GM21825 (cell line): ENCODE measurements around the gene GP2.

Experiments used
- ATAC-seq: cut with Tn5 transposase; IDR thresholded peaks from one replicate; pipeline ENCODE4 v1.9.1; 2021; ENCODE audit warnings: mild to moderate bottlenecking, moderate library complexity; ENCODE audit not compliant: unreplicated experiment

GP2 gene

DNA sequence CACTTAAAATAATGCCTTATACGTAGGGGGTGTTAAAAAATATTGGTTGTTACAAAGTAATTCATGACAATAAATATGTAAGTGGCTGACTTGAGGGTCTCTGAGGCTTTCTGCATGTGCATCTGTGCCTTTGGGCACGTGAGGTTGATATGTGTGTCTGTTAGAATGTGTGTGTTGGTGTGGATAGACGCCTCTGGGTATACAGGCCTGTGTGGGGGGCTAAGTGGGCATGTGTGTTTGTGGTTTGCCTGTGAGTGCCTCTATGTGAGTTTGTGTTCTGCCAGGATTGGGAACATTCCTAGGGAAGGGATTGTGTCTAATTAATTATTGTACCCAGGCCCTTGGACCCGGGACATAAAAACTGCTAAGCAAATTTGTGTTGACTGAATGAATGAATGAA is 19.0 kb downstream of the GP2 start:
- ATAC-seq, result no peak

DNA sequence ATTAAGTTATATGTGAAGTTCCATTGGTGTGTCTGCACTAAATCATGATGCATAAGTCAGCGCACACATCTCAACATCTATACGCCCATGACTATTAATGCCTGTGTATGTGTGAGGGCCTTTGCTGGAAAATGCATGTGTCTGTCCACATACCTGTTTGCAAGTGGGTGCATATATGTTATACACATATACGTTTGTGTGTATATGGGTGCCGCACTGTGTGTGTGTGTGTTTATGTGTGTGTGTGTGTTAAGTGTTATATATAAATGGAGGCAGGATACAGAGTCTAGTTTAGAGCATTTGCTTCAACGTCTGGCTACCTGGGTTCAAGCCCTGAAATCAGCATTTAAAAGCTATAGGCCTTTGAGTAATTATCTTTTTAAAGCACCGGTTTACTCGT is 19.5 kb downstream of the GP2 start:
- no peak for ATAC-seq

DNA sequence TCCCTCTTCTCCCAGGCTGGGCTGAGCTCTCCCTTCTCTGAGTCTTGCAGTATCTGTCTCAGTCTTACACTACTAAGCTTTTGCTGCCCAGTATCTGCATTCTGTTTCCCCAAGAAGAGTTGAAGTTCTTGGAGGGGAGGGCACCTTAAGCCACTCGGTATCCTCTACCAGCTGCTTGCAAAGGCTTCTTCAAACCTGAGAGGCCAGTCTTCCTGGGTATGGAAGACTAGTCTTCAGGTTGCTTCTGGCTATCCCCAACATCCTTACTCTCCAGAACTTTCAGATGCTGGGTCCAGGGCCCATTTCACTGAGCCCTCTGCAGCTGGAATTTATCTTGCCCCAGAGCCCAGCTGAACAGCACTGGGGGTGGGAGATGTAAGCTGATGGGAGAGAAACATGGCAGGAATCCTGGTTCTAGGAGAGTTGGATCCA is 20.1 kb downstream of the GP2 start:
- ATAC-seq, result no peak

DNA sequence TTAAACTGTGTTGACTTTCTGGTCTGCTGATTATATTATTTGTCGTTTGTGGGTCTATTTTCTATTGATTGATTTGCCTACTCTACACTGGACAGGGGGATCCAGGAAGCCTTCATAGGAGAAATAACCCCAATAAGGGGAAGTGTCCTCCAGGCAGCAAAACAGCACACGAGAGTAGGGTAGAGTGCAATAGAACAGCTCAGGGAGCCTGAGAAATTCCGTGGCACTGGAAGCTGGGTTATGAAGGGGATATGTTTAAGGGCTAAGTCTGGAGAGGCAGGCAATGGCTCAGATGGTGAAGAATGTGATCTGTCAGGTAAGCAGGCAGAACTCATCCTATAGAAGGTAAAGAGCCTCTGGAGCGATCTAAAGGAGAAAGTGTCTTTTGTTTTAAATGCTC is 20.9 kb downstream of the GP2 start:
- ATAC-seq, result no peak

DNA sequence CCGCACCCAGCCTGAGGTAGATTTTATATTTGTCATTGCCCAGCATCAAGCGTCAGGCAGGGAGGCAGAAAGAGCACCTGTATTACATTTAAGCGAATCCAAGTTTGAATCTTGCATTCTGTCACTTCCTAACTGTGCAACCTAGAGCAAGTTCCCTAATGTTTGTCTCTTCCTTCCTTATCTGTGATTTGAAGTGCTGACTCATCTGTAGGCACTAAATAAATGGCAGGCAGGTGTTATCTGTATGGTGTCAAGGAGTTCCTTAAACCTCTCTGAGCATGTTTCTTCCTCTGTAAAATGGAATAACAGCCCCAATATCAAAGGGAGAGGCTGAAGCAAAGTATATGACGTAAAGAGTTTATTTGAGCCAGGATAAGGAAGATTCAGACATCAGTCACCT is 24.3 kb downstream of the GP2 start:
- no peak for ATAC-seq

DNA sequence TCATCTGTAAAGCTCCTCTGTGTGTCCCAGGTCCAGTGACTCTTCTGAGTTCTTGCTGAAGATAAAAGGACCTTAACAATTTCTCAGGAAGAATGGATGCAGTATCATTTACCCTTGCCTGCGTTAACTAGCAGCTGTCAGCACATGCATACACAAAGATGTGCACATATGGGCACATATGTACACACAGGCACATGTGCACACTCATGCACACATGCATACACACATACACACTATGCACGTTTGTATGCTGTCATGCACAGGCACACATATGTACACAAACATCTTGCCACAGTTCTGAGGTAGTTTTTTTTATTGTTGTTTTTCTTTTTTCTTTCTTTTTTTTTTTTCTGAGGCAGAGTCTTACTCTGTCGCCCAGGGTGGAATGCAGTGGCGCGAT is 24.9 kb downstream of the GP2 start:
- no peak for ATAC-seq

DNA sequence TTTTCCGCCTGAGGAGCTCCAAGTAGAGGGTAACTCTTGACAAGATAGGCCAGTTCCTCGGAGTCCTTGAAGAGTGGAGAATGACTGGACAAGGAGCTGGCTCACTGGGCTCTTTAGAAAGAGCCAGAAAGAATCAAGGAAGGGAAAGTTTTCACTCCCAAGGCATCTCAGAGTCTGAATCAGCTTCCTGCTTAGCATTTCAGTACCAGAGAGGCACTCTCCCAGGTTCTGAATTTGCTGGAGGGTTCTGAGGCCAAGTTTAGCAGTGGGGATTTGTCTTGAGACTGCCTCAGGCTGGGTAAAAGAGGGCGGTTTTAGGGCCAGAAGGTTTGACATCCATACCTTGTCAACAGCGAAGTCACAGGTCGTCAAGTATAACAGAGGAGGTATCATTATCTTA is 25.5 kb downstream of the GP2 start:
- no peak for ATAC-seq

DNA sequence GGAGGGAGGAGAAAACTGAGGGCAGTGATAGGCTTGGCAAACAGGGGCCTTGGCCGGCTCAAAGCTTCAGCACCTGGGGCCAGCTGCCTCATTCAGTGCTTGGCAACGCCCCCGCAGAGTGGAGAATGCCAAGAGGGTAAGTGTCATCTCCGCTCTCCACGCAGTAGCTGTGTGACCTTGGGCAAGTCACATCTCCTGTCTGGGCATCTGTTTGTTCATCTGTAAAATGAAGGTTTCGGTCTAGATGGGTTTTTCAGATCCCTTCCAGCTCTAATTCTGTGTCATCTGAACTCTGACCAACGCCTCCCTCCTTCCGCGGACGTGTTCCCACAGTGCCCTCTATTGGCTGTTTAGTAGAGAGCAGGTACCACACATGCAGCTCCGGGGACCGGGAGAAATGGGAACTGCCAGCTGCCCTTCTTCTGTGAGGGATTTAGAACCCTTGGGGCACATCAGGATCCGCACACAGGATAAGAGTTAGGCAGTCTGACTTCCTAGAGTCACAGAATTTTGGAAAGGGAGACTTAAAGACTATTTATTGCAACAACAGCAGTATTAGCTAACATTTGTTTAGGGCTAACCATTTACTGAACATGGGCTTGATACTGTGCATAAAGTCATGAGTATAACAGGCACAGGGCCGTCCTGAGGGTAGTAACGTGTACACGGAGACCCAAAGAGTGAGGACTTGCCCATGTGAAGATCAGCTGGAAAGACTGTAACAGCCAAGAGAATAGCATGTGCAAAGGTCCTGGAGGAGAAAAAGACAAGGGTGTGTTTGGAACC is 26.8 kb downstream of the GP2 start:
- no peak for ATAC-seq

DNA sequence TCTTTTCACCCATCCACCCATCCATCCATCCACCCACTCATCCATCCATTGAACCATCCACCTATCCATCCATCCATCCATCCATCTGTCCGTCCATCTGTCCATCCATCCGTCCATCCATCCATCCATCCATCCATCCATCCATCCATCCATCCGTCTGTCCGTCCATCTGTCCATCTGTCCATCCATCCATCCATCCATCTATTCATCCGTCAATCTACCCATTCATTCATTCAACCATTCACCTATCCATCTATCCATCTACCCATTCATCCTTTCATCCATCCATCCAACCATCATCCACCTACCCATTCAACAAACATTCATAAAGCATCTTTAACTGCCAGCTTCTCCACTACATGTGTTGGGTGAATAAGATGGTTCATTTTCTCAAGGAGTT is 28.9 kb downstream of the GP2 start:
- ATAC-seq, result no peak

DNA sequence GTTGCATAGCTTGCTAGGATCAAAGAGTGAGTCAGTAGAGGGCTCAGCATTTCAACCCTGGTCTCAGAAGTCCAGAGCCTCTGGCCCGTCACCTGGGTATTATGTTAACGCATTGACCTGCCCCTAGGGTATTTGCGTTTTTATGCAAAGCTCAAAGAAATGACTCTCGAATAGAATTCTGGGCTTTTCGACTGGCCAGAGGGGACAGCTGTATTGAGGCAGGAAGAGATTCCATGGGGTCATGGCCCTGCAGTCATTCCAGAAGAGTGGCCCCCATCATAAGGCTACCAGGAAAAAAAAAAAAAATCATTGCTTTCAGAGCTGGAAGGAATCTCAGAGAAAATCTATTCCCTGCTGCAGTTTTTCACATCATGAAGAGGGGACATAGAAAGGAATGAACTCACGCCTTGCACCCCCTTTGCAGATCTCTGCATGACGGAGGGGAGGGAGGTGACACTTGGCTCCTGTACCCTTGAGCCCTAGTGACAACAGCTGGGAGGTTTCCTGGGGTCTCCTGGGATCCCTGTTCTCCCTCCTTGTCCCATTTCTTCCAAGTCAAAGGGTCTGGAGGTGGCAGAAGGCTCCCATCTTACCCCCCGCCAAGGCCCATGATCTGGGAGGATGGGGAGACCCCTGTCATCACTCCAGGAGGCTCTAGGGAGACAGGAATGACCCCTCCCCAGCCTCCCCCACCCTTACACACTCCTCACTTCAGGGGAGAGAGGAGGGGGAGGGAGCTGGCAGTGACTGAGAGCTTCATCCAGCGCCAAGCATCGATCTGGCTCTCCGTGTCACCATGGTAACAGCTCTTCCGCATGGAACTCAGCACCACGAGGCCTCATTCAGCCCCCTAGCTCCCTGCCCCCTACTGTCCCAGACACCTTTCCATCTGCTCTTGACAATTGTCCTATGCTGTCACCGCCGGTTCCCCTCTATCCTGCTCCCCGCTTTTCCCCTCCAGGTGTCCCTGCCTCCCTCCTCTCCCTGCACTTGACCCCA is 35.8 kb downstream of the GP2 start:
- no peak for ATAC-seq

DNA sequence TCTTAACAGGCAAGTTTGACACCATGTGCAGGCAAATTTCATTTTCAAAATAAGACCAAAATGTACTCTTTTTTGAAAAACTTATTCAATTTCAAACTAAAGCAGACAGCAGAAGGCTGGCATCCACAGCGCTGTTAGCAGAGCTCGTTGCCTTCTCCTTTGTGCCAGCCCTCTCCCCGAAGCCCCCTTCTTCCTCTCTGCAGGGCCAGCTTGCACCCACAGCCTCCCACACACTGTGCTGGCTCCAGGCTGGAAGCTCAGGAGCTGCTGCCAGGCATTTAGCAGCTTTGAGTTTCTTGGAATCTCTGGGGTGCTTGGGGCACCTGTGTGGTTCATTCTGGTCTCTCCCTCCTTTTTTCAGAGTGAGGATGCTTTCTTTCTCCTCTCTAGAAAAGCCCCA is 37.7 kb downstream of the GP2 start:
- ATAC-seq, result no peak

DNA sequence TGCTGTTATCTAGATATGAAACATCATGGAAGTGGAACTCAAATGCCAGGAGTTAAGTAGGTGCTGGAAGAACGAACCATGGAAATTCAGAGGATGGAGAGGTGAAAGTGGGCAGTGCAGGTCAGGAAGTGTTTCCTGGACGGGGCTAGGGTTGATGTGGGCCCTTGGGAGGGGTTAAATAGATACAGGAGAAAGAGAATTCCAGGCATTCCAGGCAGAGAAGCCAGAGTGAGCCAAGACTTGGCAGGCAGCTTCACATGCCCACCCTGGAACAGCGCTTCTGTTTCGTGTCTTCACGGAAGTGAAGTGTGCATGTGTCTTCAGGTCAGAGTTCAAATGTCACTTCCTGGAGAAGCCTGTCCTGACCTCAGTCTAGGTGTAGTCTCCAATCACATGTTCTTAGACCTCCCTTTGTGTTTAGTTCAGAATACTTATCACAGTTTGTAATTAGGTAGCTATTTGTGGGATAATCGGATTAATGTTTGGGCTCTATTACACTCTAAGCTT is 41.3 kb downstream of the GP2 start:
- no peak for ATAC-seq

DNA sequence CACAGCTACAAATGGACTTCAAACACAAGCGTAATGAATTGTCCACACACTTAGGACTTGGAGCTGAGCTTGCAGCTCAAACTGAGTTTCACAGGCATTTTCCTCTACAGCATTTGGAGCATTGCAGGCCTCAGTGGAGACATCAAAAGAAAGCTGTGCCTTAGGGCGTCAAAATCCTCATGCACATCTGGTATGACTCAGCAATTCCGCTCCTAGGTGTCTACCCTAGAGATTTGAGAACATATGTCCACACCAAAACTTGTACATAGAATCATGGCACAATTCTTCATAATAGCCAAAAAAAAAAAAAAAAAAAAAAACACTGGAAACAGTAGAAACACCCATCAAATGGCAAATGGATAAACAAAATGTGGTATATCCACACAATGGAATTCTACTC is 47.1 kb downstream of the GP2 start:
- no peak for ATAC-seq

DNA sequence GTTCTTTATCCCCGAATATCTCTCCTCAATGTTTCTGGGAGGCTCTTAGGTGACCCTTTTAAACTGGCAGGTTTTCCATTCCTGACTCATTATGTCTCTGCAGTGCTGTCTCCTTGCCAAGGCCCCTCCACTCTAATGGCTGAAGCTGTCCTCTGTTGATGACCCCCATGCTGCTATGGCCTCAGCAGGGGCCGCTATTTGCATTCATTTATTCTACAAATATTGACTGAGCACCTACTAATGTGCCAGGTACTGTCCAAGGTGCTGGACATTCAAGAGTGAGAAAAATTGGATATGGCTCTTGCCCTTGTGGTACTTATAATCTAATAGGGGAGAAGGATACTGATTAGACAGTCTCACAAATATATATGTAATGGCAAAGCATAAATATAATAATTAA is 55.4 kb downstream of the GP2 start:
- no peak for ATAC-seq

DNA sequence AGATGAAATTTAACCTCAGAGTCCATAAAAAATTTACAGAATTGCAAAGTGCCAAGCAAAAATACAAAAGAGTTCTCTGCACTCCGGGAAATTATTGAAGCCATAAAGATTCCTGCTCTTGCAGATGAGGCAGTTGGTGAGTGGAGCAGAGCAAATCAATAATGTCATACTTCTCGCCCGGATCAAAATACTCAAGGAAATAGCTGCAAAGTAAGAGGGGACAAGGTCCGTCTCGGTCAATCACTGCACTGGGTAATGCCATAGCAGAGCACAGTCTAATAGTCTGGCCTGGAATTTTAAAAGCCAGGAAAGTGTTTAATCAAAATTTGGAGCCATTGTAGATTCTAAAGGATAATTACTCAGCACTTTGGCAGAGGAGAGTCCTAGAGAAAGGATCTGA is 58.9 kb downstream of the GP2 start:
- no peak for ATAC-seq

DNA sequence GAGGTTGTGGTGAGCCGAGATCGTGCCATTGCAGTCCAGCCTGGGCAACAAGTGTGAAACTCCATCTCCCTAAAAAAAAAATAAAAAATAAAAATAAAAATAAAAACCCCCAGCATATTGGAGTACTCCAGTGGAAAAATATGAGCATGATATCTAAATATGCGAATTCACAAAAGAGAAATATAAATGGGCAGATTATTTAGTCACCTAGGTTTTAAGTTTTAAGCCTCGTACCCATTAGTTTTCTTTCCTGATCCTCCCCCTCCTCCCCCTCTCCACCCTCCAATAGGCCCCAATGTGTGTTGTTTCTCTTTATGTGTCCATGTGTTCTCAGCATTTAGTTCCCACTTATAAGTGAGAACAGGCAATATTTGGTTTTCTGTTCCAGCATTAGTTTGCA is 62.3 kb downstream of the GP2 start:
- no peak for ATAC-seq

DNA sequence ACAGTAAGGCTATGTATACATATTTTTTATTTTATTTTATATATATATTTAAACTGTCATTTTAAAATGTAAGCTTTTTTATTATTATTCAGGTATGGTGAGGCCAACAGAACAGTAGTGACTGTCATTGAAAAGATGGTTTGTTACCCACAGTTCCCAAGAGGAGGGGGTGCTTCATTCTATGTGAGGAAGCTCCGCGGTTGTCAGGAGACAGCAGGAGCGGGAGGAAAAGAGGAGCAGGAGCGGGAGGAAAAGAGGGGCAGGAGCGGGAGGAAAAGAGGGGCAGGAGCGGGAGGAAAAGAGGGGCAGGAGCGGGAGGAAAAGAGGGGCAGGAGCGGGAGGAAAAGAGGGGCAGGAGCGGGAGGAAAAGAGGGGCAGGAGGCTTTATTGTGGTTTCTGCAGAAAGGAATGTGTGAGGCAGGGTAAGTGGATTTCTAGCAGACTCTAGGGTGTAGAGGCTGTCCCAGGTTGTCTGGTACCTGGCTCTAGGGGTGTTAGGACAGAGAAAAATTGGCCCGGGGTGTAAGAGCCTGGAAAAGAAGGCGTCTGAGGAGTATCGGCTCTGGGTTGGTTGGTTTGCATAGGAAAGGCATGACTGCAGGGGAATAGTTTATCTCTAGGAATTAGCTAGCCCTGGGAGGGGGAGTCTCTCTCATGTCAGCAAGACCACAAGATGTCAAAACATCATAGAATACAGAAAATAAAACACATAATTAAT is 64.0 kb downstream of the GP2 start:
- ATAC-seq, result no peak

DNA sequence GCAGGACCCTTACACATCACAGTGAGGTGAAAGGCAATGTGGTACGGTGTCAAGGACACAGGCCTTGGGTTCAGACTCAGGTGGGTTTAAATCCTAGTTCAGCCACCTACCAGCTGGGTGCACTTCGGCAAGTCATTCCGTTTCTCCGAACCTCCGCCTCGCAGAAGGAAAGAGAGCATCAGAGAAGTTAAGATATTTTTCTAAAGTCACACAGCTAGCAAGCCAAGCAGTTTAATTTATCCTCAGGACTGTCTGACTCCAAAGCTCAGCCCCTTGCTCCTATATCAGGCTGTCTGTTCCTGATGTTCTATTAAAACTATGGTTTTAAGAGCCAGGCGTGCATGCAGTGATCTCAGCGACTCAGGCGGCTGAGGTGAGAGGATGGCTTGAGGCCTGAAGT is 65.1 kb downstream of the GP2 start:
- ATAC-seq, result no peak

DNA sequence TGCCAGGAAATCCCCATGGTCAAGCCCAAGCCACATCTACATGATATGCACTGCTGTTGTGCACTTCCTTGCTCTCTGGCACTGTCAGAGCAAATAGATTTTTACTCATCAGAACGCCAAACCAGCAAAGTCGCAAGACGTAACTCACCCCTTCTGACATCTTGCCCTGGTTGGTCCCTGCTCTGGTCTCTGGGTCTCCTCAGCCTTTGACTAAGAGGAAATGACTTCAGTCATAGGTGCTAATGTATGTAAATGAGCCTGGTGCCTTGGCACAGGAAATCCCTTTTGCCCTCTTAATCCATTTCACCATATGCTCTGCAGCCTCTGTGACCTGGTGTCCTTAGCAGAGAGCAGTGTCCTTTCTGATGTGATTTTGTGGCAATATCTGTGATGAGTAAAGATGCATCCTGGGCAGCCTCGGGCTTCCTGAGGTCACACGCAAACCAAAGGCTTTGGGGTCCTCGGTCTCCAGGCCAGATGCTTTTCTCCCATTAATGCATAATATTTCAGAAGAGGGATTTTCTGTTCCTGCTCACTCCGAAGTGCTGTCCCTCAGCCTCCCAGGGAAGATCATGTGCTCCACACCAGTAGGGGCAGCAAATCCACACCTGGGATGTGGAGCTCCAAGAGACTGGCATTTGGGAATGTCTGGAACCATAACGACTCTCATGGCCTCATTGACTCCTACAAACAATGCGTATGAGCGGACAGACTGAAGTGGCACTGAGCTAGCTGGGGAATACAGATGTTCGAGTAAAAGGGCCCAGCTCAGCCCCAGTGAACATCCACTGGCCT is 66.9 kb downstream of the GP2 start:
- ATAC-seq, result no peak
